PC-9 (cell line): Measurements from ENCODE around the gene SELENOS. TPM values are rescaled to one million over a fixed set of nuclear protein-coding genes. Genes with fewer than 3 reads are reported as not detected.

Experiments
- BruUV-seq: library from RNA; stranded (reverse); fragments of 400-500 nt; replicated peaks from 2 replicates; lab custom pipeline; 2021; lab: Mats Ljungman, UMichigan
- CTCF ChIA-PET: fragments of 300-600 bp; sonication (Branson Sonifier 250); formaldehyde crosslinking; loops from one replicate; lab custom pipeline; 2022; ENCODE audit warnings: antibody characterized with exemption; lab: Charles Lee
- POLR2A ChIA-PET: fragments of 300-600 bp; sonication (Branson Sonifier 250); formaldehyde crosslinking; loops from one replicate; lab custom pipeline; 2022; ENCODE audit warnings: antibody characterized with exemption; ENCODE audit not compliant: unreplicated experiment; lab: Charles Lee
- DNase-seq, 2 experiments: peaks; one replicate each; pipeline versions ENCODE4 v3.0.0 to v3.0.0-alpha.2; 2015 to 2022; ENCODE audit warnings: mixed read lengths in 1 of 2
- H2AFZ ChIP-seq: fragments of 200-600 bp; sonication (generic); 2 replicates; pipeline ENCODE4 v1.8.1; 2017; ENCODE audit warnings: antibody characterized with exemption
- H3F3A ChIP-seq: fragments of 200-600 bp; sonication (generic); 2 replicates; pipeline ENCODE4 v1.8.1; 2017; ENCODE audit warnings: antibody characterized with exemption, mild to moderate bottlenecking, low read depth; ENCODE audit not compliant: insufficient read depth
- H3K27ac ChIP-seq: fragments of 200-600 bp; sonication (generic); 2 replicates; pipeline ENCODE4 v1.6.1; 2016; ENCODE audit warnings: mixed run types
- H3K27me3 ChIP-seq: fragments of 200-600 bp; sonication (generic); 2 replicates; pipeline ENCODE4 v1.6.1; 2016; ENCODE audit warnings: low read depth, mixed run types; ENCODE audit not compliant: insufficient read depth
- H3K36me3 ChIP-seq: fragments of 200-600 bp; sonication (generic); 2 replicates; pipeline ENCODE4 v1.6.1; 2016; ENCODE audit warnings: low read depth, mixed run types
- H3K4me1 ChIP-seq: fragments of 200-600 bp; sonication (generic); replicated peaks from 2 replicates; pipeline ENCODE4 v1.6.1; 2016; ENCODE audit warnings: mixed run types; ENCODE audit not compliant: insufficient read depth
- H3K4me2 ChIP-seq: fragments of 200-600 bp; sonication (generic); 2 replicates; pipeline ENCODE4 v1.6.1; 2017; ENCODE audit warnings: mixed run types
- H3K4me3 ChIP-seq: fragments of 200-600 bp; sonication (generic); 2 replicates; pipeline ENCODE4 v1.6.1; 2016; ENCODE audit warnings: mixed run types
- H3K79me2 ChIP-seq: fragments of 200-600 bp; sonication (generic); 2 replicates; pipeline ENCODE4 v1.6.1; 2017; ENCODE audit warnings: low read depth, mixed run types
- H3K9me2 ChIP-seq: fragments of 200-600 bp; sonication (generic); 2 replicates; pipeline ENCODE4 v1.8.1; 2017; ENCODE audit warnings: mild to moderate bottlenecking; ENCODE audit not compliant: insufficient read depth
- H3K9me3 ChIP-seq: fragments of 200-600 bp; sonication (generic); 2 replicates; pipeline ENCODE4 v1.8.1; 2016; ENCODE audit warnings: low read depth; ENCODE audit not compliant: insufficient read depth
- H4K20me1 ChIP-seq: fragments of 200-600 bp; sonication (generic); 2 replicates; pipeline ENCODE4 v1.8.1; 2017; ENCODE audit not compliant: insufficient read depth
- EZH2 ChIP-seq: fragments of 200-600 bp; sonication (generic); IDR thresholded peaks from 2 replicates; pipeline ENCODE4 v1.8.0; 2017; ENCODE audit warnings: antibody characterized with exemption, low read depth
- intact Hi-C: fragments of 100-400 bp; cut with micrococcal nuclease; formaldehyde crosslinking; loops from one replicate; pipeline ENCODE4 v1.10.0; 2022; ENCODE audit not compliant: unreplicated experiment
- total RNA-seq: library from RNA; stranded (reverse); gene quantifications from 2 replicates; pipeline ENCODE4 v1.2.3, GENCODE V29; 2021
- TF ChIP-seq, protein P1 (sequence below): fragments of 200-600 bp; sonication (generic); conservative IDR thresholded peaks from 2 replicates; pipeline ENCODE4 v1.6.1; 2017; ENCODE audit warnings: mixed run types, antibody characterized with exemption, mild to moderate bottlenecking, moderate library complexity

The SELENOS gene
- total RNA-seq, 1 experiment from 2014 or later = 28.6 TPM

- no peak for DNase-seq
- TF ChIP-seq, protein P1, sequence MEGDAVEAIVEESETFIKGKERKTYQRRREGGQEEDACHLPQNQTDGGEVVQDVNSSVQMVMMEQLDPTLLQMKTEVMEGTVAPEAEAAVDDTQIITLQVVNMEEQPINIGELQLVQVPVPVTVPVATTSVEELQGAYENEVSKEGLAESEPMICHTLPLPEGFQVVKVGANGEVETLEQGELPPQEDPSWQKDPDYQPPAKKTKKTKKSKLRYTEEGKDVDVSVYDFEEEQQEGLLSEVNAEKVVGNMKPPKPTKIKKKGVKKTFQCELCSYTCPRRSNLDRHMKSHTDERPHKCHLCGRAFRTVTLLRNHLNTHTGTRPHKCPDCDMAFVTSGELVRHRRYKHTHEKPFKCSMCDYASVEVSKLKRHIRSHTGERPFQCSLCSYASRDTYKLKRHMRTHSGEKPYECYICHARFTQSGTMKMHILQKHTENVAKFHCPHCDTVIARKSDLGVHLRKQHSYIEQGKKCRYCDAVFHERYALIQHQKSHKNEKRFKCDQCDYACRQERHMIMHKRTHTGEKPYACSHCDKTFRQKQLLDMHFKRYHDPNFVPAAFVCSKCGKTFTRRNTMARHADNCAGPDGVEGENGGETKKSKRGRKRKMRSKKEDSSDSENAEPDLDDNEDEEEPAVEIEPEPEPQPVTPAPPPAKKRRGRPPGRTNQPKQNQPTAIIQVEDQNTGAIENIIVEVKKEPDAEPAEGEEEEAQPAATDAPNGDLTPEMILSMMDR = no peak
- no peak for TF ChIP-seq EZH2
- no peaks in the 10 kb centered on the region for H3K4me1 ChIP-seq
- H4K20me1 ChIP-seq = no peaks in the 10 kb centered on the region
- H3K36me3 ChIP-seq = no peaks in the 10 kb centered on the region
- no peak overlapping the region for H2AFZ ChIP-seq
- H3K9me3 ChIP-seq = no peaks in the 10 kb centered on the region
- no peak overlapping the region for H3K27ac ChIP-seq
- H3K4me2 ChIP-seq = no peak overlapping the region
- POLR2A ChIA-PET = interaction anchor here (0.7 kb wide), 1 partner anchor 45 kb away, joined by 4 read pairs; no protein-coding TSS in a partner anchor
- no peaks in the 10 kb centered on the region for H3K79me2 ChIP-seq
- H3F3A ChIP-seq = no peaks in the 10 kb centered on the region
- H3K27me3 ChIP-seq = no peaks in the 10 kb centered on the region
- no TSS peak for BruUV-seq
- H3K9me2 ChIP-seq = no peaks in the 10 kb centered on the region
- intact Hi-C loops = no loop called here
- CTCF ChIA-PET = interaction anchor here (0.5 kb wide), 1 partner anchor 21 kb away, joined by 3 read pairs; no protein-coding TSS in a partner anchor
- no peak overlapping the region for H3K4me3 ChIP-seq
Observed at GRCh38 chr15:101325263-101326025, 48.2 kb upstream of the SELENOS start.

- H3K36me3 ChIP-seq = no peaks in the 10 kb centered on the region
- H3K79me2 ChIP-seq = no peaks in the 10 kb centered on the region
- DNase-seq = no peak
- intact Hi-C loops = no loop called here
- no peak overlapping the region for H3K4me3 ChIP-seq
- no peaks in the 10 kb centered on the region for H3F3A ChIP-seq
- TF ChIP-seq, protein P1 = no peak
- no peak for TF ChIP-seq EZH2
- H3K27ac ChIP-seq = no peak overlapping the region
- ChIA-PET CTCF (no interaction called here), POLR2A (no interaction called here)
- no peaks in the 10 kb centered on the region for H3K27me3 ChIP-seq
- no peaks in the 10 kb centered on the region for H3K9me2 ChIP-seq
- no peaks in the 10 kb centered on the region for H4K20me1 ChIP-seq
- H3K4me2 ChIP-seq = no peak overlapping the region
- H2AFZ ChIP-seq = no peak overlapping the region
- no peaks in the 10 kb centered on the region for H3K9me3 ChIP-seq
- BruUV-seq = no TSS peak
- no peaks in the 10 kb centered on the region for H3K4me1 ChIP-seq
Observed at GRCh38 chr15:101324524-101325177, 47.4 kb upstream of the SELENOS start.

GRCh38 chr15:101323793-101324523 lies 46.7 kb upstream of the SELENOS start:
- H2AFZ ChIP-seq = no peak overlapping the region
- no peak overlapping the region for H3K4me3 ChIP-seq
- intact Hi-C loops = no loop called here
- H4K20me1 ChIP-seq = no peaks in the 10 kb centered on the region
- H3K27me3 ChIP-seq = no peaks in the 10 kb centered on the region
- DNase-seq = no peak
- no peak overlapping the region for H3K27ac ChIP-seq
- no peaks in the 10 kb centered on the region for H3K9me2 ChIP-seq
- H3K9me3 ChIP-seq = no peaks in the 10 kb centered on the region
- ChIA-PET POLR2A (no interaction called here), CTCF (interaction anchor here (0.7 kb wide), 1 partner anchor 19 kb away, joined by 8 read pairs; no protein-coding TSS in a partner anchor)
- TF ChIP-seq, protein P1 = no peak
- no peak for TF ChIP-seq EZH2
- no peaks in the 10 kb centered on the region for H3K4me1 ChIP-seq
- H3K4me2 ChIP-seq = no peak overlapping the region
- no peaks in the 10 kb centered on the region for H3F3A ChIP-seq
- H3K79me2 ChIP-seq = no peaks in the 10 kb centered on the region
- H3K36me3 ChIP-seq = no peaks in the 10 kb centered on the region
- BruUV-seq = no TSS peak
